B cell (primary cell): Measurements from ENCODE around the gene SYT2. TPM values are rescaled to one million over a fixed set of nuclear protein-coding genes. Genes with fewer than 3 reads are reported as not detected.

Experiments used
- ATAC-seq: fragments of 200-7000 bp; cut with Tn5 transposase; one replicate; pipeline ENCODE4 v1.10.0; 2021; ENCODE audit warnings: low read depth, mild to moderate bottlenecking, moderate number of reproducible peaks, moderate library complexity
- CTCF ChIA-PET: fragments of 350-600 bp; sonication (Branson Sonifier 250); formaldehyde crosslinking; loops from one replicate; lab custom pipeline; 2021; ENCODE audit warnings: antibody characterized with exemption, inconsistent platforms; lab: Charles Lee
- POLR2A ChIA-PET: fragments of 350-600 bp; sonication (Branson Sonifier 250); formaldehyde crosslinking; loops from one replicate; lab custom pipeline; 2021; ENCODE audit warnings: antibody characterized with exemption; lab: Charles Lee
- DNase-seq: peaks from one replicate; pipeline ENCODE4 v3.0.0; 2013
- H2AFZ ChIP-seq: 2 replicates; pipeline ENCODE4 v1.6.1; 2012; ENCODE audit warnings: mild to moderate bottlenecking, low read depth, low read length; ENCODE audit not compliant: insufficient read depth, poor library complexity, severe bottlenecking
- H3K27ac ChIP-seq, 2 donors: 1 replicate in 1 of 2; 2 replicates in 1 of 2; pipeline ENCODE4 v1.5.1; 2012 to 2013; ENCODE audit warnings: low read length in 2 of 2, mild to moderate bottlenecking in 2 of 2, moderate library complexity in 1 of 2
- H3K27me3 ChIP-seq, 4 experiments: fragments of 200-600 bp in 1 of 4; sonication (generic) in 1 of 4; replicated peaks in 1 of 4; 1 replicate in 2 of 4; 2 replicates in 2 of 4; pipeline versions ENCODE4 v1.6.1 to v1.7.0; 2013 to 2016; ENCODE audit warnings: low read length in 3 of 4, mild to moderate bottlenecking in 2 of 4, mixed read lengths in 1 of 4, moderate library complexity in 1 of 4; ENCODE audit not compliant: insufficient read depth in 4 of 4, control insufficient read depth in 3 of 4; ENCODE audit errors: control extremely low read depth in 1 of 4
- H3K36me3 ChIP-seq, 2 experiments: replicated peaks in 1 of 2; 1 replicate in 1 of 2; 2 replicates in 1 of 2; pipeline versions ENCODE4 v1.6.1 to v1.7.1; 2013; ENCODE audit warnings: low read length in 1 of 2; ENCODE audit not compliant: insufficient read depth in 2 of 2, control insufficient read depth in 1 of 2; ENCODE audit errors: control extremely low read depth in 1 of 2, extremely low read depth in 1 of 2
- H3K4me1 ChIP-seq, 2 donors: fragments of 200-600 bp in 1 of 2; sonication (generic) in 1 of 2; 1 replicate in 1 of 2; 2 replicates in 1 of 2; pipeline versions ENCODE4 v1.5.1 to v1.6.1; 2013 to 2017; ENCODE audit warnings: low read length in 2 of 2; ENCODE audit not compliant: control insufficient read depth in 2 of 2, insufficient read depth in 2 of 2
- H3K4me2 ChIP-seq: replicated peaks from 2 replicates; pipeline ENCODE3; 2012; ENCODE audit warnings: mild to moderate bottlenecking, low read depth, low read length; ENCODE audit not compliant: poor library complexity, severe bottlenecking
- H3K4me3 ChIP-seq, 5 experiments: fragments of 200-600 bp in 1 of 5; sonication (generic) in 1 of 5; 1 replicate in 3 of 5; 2 replicates in 2 of 5; pipeline versions ENCODE4 v1.5.1 to v1.7.0; 2011 to 2016; ENCODE audit warnings: low read length in 4 of 5, mild to moderate bottlenecking in 4 of 5, low read depth in 2 of 5, control low read depth in 1 of 5, moderate library complexity in 1 of 5; ENCODE audit not compliant: insufficient read depth in 1 of 5; ENCODE audit errors: control extremely low read depth in 1 of 5, extremely low read depth in 1 of 5
- H3K79me2 ChIP-seq: fragments of 200-600 bp; sonication (generic); one replicate; pipeline ENCODE4 v1.6.0; 2016; ENCODE audit warnings: low read length; ENCODE audit not compliant: control insufficient read depth, insufficient read depth
- H3K9ac ChIP-seq: fragments of 200-600 bp; sonication (generic); 2 replicates; pipeline ENCODE4 v1.6.1; 2017; ENCODE audit warnings: mild to moderate bottlenecking, low read length, moderate library complexity
- H3K9me3 ChIP-seq, 3 donors: one replicate each; pipeline versions ENCODE4 v1.6.1 to v1.7.1; 2013; ENCODE audit warnings: low read length in 2 of 3; ENCODE audit not compliant: control insufficient read depth in 2 of 3, insufficient read depth in 1 of 3; ENCODE audit errors: control extremely low read depth in 1 of 3
- H4K20me1 ChIP-seq: 2 replicates; pipeline ENCODE4 v1.6.0; 2012; ENCODE audit warnings: mild to moderate bottlenecking, low read length; ENCODE audit not compliant: insufficient read depth, control insufficient read depth, poor library complexity, severe bottlenecking
- H3K27ac Mint-ChIP-seq: one replicate; pipeline ENCODE4 v1.8.0; 2021; ENCODE audit warnings: mixed read lengths
- H3K27me3 Mint-ChIP-seq: one replicate; pipeline ENCODE4 v1.8.0; 2021; ENCODE audit warnings: mixed read lengths
- H3K4me1 Mint-ChIP-seq: one replicate; pipeline ENCODE4 v1.8.0; 2021; ENCODE audit warnings: mixed read lengths
- H3K4me3 Mint-ChIP-seq: one replicate; pipeline ENCODE4 v1.8.0; 2021; ENCODE audit warnings: mixed read lengths
- H3K9me3 Mint-ChIP-seq: one replicate; pipeline ENCODE4 v1.8.0; 2022; ENCODE audit warnings: mixed read lengths; ENCODE audit not compliant: insufficient read depth
- EZH2 ChIP-seq: IDR thresholded peaks from 2 replicates; pipeline ENCODE4 v1.6.1; 2012; ENCODE audit warnings: borderline replicate concordance, low read depth, mild to moderate bottlenecking, moderate library complexity, low read length; ENCODE audit not compliant: insufficient read depth, poor library complexity, severe bottlenecking
- WGBS: methylation state at CpG from one replicate; pipeline ENCODE4 v1.1.5; 2013; ENCODE audit warnings: missing lambda C conversion rate; ENCODE audit not compliant: insufficient coverage; 5-methylcytosine and 5-hydroxymethylcytosine counted together
- intact Hi-C: fragments of 100-400 bp; cut with micrococcal nuclease; formaldehyde crosslinking; loops from one replicate; pipeline ENCODE4 v1.10.0; 2022
- polyA plus RNA-seq: library from polyadenylated mRNA; depleted of rRNA; stranded (reverse); fragments of >200 nt; gene quantifications from 2 replicates; pipeline ENCODE4 v1.2.3, GENCODE V29; 2012
- total RNA-seq, 2 donors: library from RNA; stranded (reverse); fragments of 120-200 nt in 1 of 2; gene quantifications; 1 replicate in 1 of 2; 2 replicates in 1 of 2; pipeline versions ENCODE4 v1.2.3 to v1.2.4, GENCODE V29; 2013 to 2022
- TF ChIP-seq, protein P1 (sequence below): fragments of 200-600 bp; IDR thresholded peaks from one replicate; pipeline ENCODE4 v1.8.0; 2022; ENCODE audit warnings: antibody characterized with exemption, mild to moderate bottlenecking

The SYT2 gene
- total and polyA plus RNA-seq, 2 donors (not counting 1 experiment from before 2014, with no cell fraction given), result not detected

DNA sequence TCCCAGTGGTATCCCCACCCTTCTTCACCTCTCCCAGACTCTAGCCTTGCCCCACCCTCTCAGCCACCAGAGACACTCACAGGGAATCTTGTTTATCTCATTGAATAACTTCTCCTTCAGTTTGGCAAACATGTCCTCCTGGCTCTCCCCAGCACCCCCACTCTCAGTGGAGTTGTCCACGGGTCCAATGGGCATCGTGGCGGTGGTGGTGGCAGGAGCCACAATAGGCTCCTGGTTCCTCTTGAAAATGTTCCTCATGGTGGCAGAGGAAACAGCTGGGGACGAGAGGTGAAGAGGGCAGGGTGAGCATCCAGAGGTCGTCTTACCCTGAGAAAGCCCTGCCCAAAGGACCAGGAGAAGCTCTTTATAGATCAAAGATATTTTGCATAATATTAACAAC lies 104.7 kb downstream of the SYT2 start:
- no peaks in the 10 kb centered on the region for H3K4me1 ChIP-seq
- 67% methylated on average over 1 of the region's 5 CpGs for WGBS
- no peaks in the 10 kb centered on the region for H3K9me3 ChIP-seq
- no peak overlapping the region for H2AFZ ChIP-seq
- intact Hi-C loops, result no loop called here
- ATAC-seq (no peak), DNase-seq (no peak)
- POLR2A ChIA-PET, result no interaction called here
- no peak overlapping the region for H3K4me3 Mint-ChIP-seq
- H3K27me3 ChIP-seq, result no peaks in the 10 kb centered on the region
- no peaks in the 10 kb centered on the region for H3K79me2 ChIP-seq
- no peaks in the 10 kb centered on the region for H4K20me1 ChIP-seq
- no peak overlapping the region for H3K9ac ChIP-seq
- H3K9me3 Mint-ChIP-seq, result no peaks in the 10 kb centered on the region
- CTCF ChIA-PET, result no interaction called here
- no peak overlapping the region for H3K4me2 ChIP-seq
- no peaks in the 10 kb centered on the region for H3K27me3 Mint-ChIP-seq
- H3K4me1 Mint-ChIP-seq, result no peaks in the 10 kb centered on the region
- no peak overlapping the region for H3K4me3 ChIP-seq
- no peaks in the 10 kb centered on the region for H3K36me3 ChIP-seq
- no peak overlapping the region for H3K27ac Mint-ChIP-seq
- no peak overlapping the region for H3K27ac ChIP-seq
- TF ChIP-seq, protein P1, sequence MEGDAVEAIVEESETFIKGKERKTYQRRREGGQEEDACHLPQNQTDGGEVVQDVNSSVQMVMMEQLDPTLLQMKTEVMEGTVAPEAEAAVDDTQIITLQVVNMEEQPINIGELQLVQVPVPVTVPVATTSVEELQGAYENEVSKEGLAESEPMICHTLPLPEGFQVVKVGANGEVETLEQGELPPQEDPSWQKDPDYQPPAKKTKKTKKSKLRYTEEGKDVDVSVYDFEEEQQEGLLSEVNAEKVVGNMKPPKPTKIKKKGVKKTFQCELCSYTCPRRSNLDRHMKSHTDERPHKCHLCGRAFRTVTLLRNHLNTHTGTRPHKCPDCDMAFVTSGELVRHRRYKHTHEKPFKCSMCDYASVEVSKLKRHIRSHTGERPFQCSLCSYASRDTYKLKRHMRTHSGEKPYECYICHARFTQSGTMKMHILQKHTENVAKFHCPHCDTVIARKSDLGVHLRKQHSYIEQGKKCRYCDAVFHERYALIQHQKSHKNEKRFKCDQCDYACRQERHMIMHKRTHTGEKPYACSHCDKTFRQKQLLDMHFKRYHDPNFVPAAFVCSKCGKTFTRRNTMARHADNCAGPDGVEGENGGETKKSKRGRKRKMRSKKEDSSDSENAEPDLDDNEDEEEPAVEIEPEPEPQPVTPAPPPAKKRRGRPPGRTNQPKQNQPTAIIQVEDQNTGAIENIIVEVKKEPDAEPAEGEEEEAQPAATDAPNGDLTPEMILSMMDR, result no peak
- TF ChIP-seq EZH2, result no peak

DNA sequence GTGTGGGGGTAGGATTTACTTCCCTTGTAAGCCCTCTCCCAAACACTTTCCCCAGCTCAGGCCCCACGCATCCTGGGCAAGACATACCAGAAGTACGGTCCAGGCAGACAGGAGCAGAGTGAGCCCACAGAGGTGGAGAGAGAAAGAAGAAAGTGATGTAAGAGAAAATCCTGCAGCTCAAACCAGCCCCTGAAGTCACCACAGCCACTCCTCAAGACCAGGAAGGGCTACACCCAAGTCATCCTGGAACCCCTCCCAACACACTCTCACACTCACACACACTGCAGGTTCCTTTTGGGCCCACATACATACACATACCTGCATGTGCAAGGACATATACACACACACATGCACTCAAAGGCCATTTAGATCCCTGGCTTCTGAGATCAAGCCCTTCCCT lies 106.8 kb downstream of the SYT2 start:
- no peaks in the 10 kb centered on the region for H3K9me3 Mint-ChIP-seq

More for the DNA sequence above, 106.8 kb downstream of the SYT2 start:
- ChIA-PET CTCF (no interaction called here), POLR2A (interaction anchor here (0.7 kb wide), 1 partner anchor 21 kb away, joined by 4 read pairs; no protein-coding TSS in a partner anchor)
- Mint-ChIP-seq H3K27ac (no peak overlapping the region), H3K27me3 (no peaks in the 10 kb centered on the region), H3K4me3 (no peak overlapping the region), H3K4me1 (peaks cover 4% of the 10 kb centered on the region)
- DNase-seq, result no peak
- no peak overlapping the region for H3K27ac ChIP-seq
- WGBS, result no CpG with 5 or more reads among the region's 2 CpGs
- no peak overlapping the region for H3K9ac ChIP-seq
- no peak overlapping the region for H3K4me3 ChIP-seq
- H3K27me3 ChIP-seq, result no peaks in the 10 kb centered on the region
- H3K36me3 ChIP-seq, result no peaks in the 10 kb centered on the region
- no peaks in the 10 kb centered on the region for H3K9me3 ChIP-seq
- intact Hi-C loops, result no loop called here
- TF ChIP-seq, protein P1, result no peak
- TF ChIP-seq EZH2, result no peak
- no peak overlapping the region for H2AFZ ChIP-seq
- no peaks in the 10 kb centered on the region for H4K20me1 ChIP-seq
- H3K79me2 ChIP-seq, result no peaks in the 10 kb centered on the region
- no peak overlapping the region for H3K4me2 ChIP-seq
- no peak for ATAC-seq
- peaks cover 0 to 5% of the 10 kb centered on the region in 2 donors for H3K4me1 ChIP-seq
